Measurements from ENCODE around the gene GPRC5A.

GPRC5A gene

DNA sequence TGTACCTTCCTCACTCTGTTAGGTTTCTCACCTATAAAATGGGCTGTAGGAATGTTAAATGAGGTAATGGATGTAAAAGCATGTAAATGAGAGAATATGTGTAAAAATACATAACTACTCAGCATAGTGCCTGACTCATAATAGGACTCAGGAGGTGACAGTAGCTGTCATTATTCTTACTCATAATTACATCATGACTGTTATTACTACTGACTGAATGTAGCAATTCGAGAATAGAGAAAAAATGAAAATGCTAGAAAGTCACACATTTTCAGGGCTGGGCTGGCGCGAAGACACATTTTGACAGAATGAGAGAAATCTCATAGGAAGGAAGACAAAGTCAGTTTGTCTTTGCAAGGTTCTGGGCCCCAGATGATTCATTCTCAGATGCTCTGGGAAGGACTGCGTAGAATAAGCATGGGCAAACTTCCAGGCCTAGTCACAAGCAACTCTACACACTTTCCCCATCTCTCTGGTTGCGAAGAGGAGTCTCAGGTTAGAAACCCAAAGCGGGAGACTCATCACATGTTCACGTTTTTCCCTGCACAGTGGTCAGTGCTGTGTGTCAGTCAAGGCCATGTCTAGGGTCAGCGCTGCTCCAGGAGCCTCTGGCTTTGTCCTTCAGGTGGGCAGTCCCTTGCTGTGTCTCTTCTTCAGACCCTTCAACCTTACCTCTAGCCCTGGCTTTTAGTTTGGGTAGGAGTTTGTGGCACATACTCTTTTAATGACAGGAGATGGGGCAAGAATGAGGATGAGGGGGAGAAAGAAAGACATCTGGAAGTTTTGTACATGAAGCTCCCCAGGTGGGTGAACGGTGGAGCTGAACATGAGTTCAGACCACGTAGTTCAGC lies 8.4 kb downstream of the GPRC5A start:
- no peak overlapping the region for H3K4me2 ChIP-seq (ENCODE audit: low read depth, low read length)
- TF ChIP-seq, protein P1, sequence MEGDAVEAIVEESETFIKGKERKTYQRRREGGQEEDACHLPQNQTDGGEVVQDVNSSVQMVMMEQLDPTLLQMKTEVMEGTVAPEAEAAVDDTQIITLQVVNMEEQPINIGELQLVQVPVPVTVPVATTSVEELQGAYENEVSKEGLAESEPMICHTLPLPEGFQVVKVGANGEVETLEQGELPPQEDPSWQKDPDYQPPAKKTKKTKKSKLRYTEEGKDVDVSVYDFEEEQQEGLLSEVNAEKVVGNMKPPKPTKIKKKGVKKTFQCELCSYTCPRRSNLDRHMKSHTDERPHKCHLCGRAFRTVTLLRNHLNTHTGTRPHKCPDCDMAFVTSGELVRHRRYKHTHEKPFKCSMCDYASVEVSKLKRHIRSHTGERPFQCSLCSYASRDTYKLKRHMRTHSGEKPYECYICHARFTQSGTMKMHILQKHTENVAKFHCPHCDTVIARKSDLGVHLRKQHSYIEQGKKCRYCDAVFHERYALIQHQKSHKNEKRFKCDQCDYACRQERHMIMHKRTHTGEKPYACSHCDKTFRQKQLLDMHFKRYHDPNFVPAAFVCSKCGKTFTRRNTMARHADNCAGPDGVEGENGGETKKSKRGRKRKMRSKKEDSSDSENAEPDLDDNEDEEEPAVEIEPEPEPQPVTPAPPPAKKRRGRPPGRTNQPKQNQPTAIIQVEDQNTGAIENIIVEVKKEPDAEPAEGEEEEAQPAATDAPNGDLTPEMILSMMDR (IDR thresholded peaks at IDR 0.05; ENCODE audit: low read length), result no peak
- no peaks in the 10 kb centered on the region for H3K27me3 ChIP-seq (replicated peaks; ENCODE audit: insufficient read depth, low read length)
- H3K9ac ChIP-seq (ENCODE audit: low read length), result no peak overlapping the region
- H3K27ac ChIP-seq (ENCODE audit: low read length), result no peak overlapping the region
- H4K20me1 ChIP-seq (ENCODE audit: insufficient read depth, low read length), result no peaks in the 10 kb centered on the region
- H3K4me1 ChIP-seq (ENCODE audit: low read length), result no peaks in the 10 kb centered on the region
- H3K4me3 ChIP-seq (ENCODE audit: low read length), result no peak overlapping the region
- no peaks in the 10 kb centered on the region for H3K36me3 ChIP-seq (replicated peaks; ENCODE audit: insufficient read depth, low read length)
- no peak for DNase-seq
- no peaks in the 10 kb centered on the region for H3K9me2 ChIP-seq (replicated peaks; ENCODE audit: insufficient read depth, low read length)
- H2AFZ ChIP-seq (ENCODE audit: low read length), result no peak overlapping the region
- no peaks in the 10 kb centered on the region for H3K79me2 ChIP-seq (ENCODE audit: low read length)
- H3K9me3 ChIP-seq (replicated peaks; ENCODE audit: insufficient read depth, low read length), result no peaks in the 10 kb centered on the region
- no peaks in the 10 kb centered on the region for H3F3A ChIP-seq (ENCODE audit: insufficient read depth, low read length)

DNA sequence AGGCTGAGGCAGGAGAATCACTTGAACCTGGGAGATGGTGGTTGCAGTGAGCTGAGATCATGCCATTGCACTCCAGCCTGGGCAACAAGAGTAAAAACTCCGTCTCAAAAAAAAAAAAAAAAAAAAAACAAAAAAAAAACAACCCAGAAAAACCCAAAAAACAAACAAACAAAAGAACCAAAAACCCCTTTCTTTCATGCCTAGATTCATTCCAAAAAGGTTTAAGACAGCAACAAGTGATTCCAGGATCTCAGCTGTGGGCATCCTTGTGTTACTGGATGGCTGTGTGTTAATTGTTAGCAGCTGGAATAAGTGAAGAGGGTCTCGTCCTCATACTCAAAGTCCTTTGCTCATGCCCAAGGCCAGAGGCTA lies 9.4 kb downstream of the GPRC5A start:
- DNase-seq, result no peak
- H2AFZ ChIP-seq (ENCODE audit: low read length), result no peak overlapping the region
- H3K4me1 ChIP-seq (ENCODE audit: low read length), result no peaks in the 10 kb centered on the region
- no peaks in the 10 kb centered on the region for H3K9me2 ChIP-seq (replicated peaks; ENCODE audit: insufficient read depth, low read length)
- no peaks in the 10 kb centered on the region for H4K20me1 ChIP-seq (ENCODE audit: insufficient read depth, low read length)
- H3K36me3 ChIP-seq (replicated peaks; ENCODE audit: insufficient read depth, low read length), result no peaks in the 10 kb centered on the region
- H3K79me2 ChIP-seq (ENCODE audit: low read length), result no peaks in the 10 kb centered on the region
- H3F3A ChIP-seq (ENCODE audit: insufficient read depth, low read length), result no peaks in the 10 kb centered on the region
- no peak overlapping the region for H3K4me3 ChIP-seq (ENCODE audit: low read length)
- H3K27ac ChIP-seq (ENCODE audit: low read length), result no peak overlapping the region
- no peaks in the 10 kb centered on the region for H3K27me3 ChIP-seq (replicated peaks; ENCODE audit: insufficient read depth, low read length)
- H3K9ac ChIP-seq (ENCODE audit: low read length), result no peak overlapping the region
- no peaks in the 10 kb centered on the region for H3K9me3 ChIP-seq (replicated peaks; ENCODE audit: insufficient read depth, low read length)
- H3K4me2 ChIP-seq (ENCODE audit: low read depth, low read length), result no peak overlapping the region
- TF ChIP-seq, protein P1 (IDR thresholded peaks at IDR 0.05; ENCODE audit: low read length), result no peak
- TF ChIP-seq EZH2 (optimal IDR thresholded peaks at IDR 0.05; ENCODE audit: low read depth, low read length) (no peak), EZH2phosphoT487 (IDR thresholded peaks at IDR 0.05; ENCODE audit: low read length) (no peak)

DNA sequence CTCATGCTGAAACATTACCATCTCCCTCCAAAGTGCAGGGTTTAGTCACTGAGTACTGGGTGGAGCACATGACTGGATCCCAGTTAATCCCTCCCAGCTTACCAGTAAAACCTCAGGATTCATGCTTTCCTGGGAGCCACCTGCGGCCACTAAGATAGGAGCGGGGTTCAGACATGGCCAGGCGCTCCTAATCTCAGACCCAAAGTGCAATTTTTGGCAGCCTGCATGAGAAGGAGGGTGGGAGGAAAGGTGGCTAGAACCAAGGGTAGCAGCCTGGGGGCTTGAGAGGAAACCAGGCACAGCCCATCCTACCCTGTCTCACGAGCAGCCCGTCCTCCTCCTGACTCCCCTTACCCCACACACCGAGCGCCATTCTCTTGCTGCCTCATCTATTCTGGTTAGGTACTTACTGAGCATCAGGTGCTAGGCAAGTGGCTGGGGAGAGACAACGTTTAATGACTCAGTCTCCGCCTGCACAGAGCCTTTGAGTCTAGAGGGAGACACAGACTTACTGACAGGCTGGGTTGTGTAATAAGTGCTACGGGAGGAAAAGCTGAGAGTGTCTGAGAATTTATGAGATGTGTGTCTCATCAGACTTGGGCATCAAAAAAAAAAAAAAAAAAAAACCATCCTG lies 9.9 kb downstream of the GPRC5A start:
- Histone ChIP-seq H3K27ac (ENCODE audit: low read length) (no peak overlapping the region), H3K4me1 (ENCODE audit: low read length) (no peaks in the 10 kb centered on the region)
- DNase-seq, result no peak

More for the DNA sequence above, 9.9 kb downstream of the GPRC5A start:
- Histone ChIP-seq H3K9ac (ENCODE audit: low read length) (no peak overlapping the region), H2AFZ (ENCODE audit: low read length) (no peak overlapping the region), H3F3A (ENCODE audit: insufficient read depth, low read length) (no peaks in the 10 kb centered on the region), H3K9me2 (replicated peaks; ENCODE audit: insufficient read depth, low read length) (no peaks in the 10 kb centered on the region), H3K4me2 (ENCODE audit: low read depth, low read length) (no peak overlapping the region), H3K4me3 (ENCODE audit: low read length) (no peak overlapping the region), H3K36me3 (replicated peaks; ENCODE audit: insufficient read depth, low read length) (no peaks in the 10 kb centered on the region), H4K20me1 (ENCODE audit: insufficient read depth, low read length) (no peaks in the 10 kb centered on the region), H3K79me2 (ENCODE audit: low read length) (no peaks in the 10 kb centered on the region), H3K27me3 (replicated peaks; ENCODE audit: insufficient read depth, low read length) (no peaks in the 10 kb centered on the region), H3K9me3 (replicated peaks; ENCODE audit: insufficient read depth, low read length) (no peaks in the 10 kb centered on the region)
- TF ChIP-seq, protein P1 (IDR thresholded peaks at IDR 0.05; ENCODE audit: low read length), result no peak
- TF ChIP-seq EZH2phosphoT487 (IDR thresholded peaks at IDR 0.05; ENCODE audit: low read length) (no peak), EZH2 (optimal IDR thresholded peaks at IDR 0.05; ENCODE audit: low read depth, low read length) (no peak)

Measured in MM.1S (cell line).